A673 (cell line): Measurements from ENCODE around the gene NSG2. TPM values are rescaled to one million over a fixed set of nuclear protein-coding genes. Genes with fewer than 3 reads are reported as not detected.
"Not testable (repeated sequence)": the region's sequence is repeated elsewhere in the genome, so short reads cannot be mapped to it uniquely, and the experiment has no call there.

Source experiments
- BruUV-seq: library from RNA; stranded (reverse); fragments of 400-500 nt; replicated peaks from 2 replicates; lab custom pipeline; 2021; lab: Mats Ljungman, UMichigan
- CTCF ChIA-PET: fragments of 300-600 bp; sonication (Branson Sonifier 250); formaldehyde crosslinking; loops from one replicate; lab custom pipeline; 2022; ENCODE audit warnings: antibody characterized with exemption; lab: Charles Lee
- POLR2A ChIA-PET: fragments of 300-600 bp; sonication (Branson Sonifier 250); formaldehyde crosslinking; loops from one replicate; lab custom pipeline; 2022; ENCODE audit warnings: antibody characterized with exemption; ENCODE audit not compliant: low non-redundant PET; lab: Charles Lee
- DNase-seq: peaks from one replicate; pipeline ENCODE4 v3.0.0-alpha.2; 2015; ENCODE audit warnings: low spot score
- H3K27ac ChIP-seq: fragments of 200-600 bp; sonication (generic); 2 replicates; pipeline ENCODE4 v1.5.1; 2016; ENCODE audit warnings: mixed run types, low read depth, mild to moderate bottlenecking, mixed read lengths, antibody characterized with exemption, low read length; ENCODE audit not compliant: poor library complexity, severe bottlenecking
- H3K27me3 ChIP-seq: fragments of 200-600 bp; sonication (generic); replicated peaks from 2 replicates; pipeline ENCODE4 v1.6.1; 2017; ENCODE audit warnings: mixed run types, low read depth, mild to moderate bottlenecking, mixed read lengths, antibody characterized with exemption, low read length; ENCODE audit not compliant: insufficient read depth, poor library complexity
- H3K36me3 ChIP-seq: fragments of 200-600 bp; sonication (generic); 2 replicates; pipeline ENCODE4 v1.6.1; 2016; ENCODE audit warnings: mixed run types, mild to moderate bottlenecking, mixed read lengths, antibody characterized with exemption, low read length; ENCODE audit not compliant: insufficient read depth, poor library complexity, severe bottlenecking
- H3K4me1 ChIP-seq: fragments of 200-600 bp; sonication (generic); 2 replicates; pipeline ENCODE4 v1.6.1; 2017; ENCODE audit warnings: mixed run types, mild to moderate bottlenecking, mixed read lengths, antibody characterized with exemption, low read length; ENCODE audit not compliant: insufficient read depth, poor library complexity, severe bottlenecking
- H3K4me3 ChIP-seq: fragments of 200-600 bp; sonication (generic); 2 replicates; pipeline ENCODE4 v1.5.1; 2016; ENCODE audit warnings: low read depth, mixed run types, mild to moderate bottlenecking, mixed read lengths, low read length; ENCODE audit not compliant: poor library complexity, severe bottlenecking
- H3K9me3 ChIP-seq: fragments of 200-600 bp; sonication (generic); 2 replicates; pipeline ENCODE4 v1.6.1; 2016; ENCODE audit warnings: mixed run types, low read depth, mild to moderate bottlenecking, mixed read lengths, antibody characterized with exemption, low read length; ENCODE audit not compliant: poor library complexity, severe bottlenecking
- EZH2 ChIP-seq: fragments of 200-600 bp; sonication (generic); IDR thresholded peaks from 2 replicates; pipeline ENCODE4 v1.6.1; 2017; ENCODE audit warnings: borderline replicate concordance, low read depth, mild to moderate bottlenecking, mixed read lengths, antibody characterized with exemption, low read length; ENCODE audit not compliant: poor library complexity, severe bottlenecking
- intact Hi-C: fragments of 100-400 bp; cut with micrococcal nuclease; formaldehyde crosslinking; loops from one replicate; pipeline ENCODE4 v1.10.0; 2022; ENCODE audit not compliant: unreplicated experiment
- total RNA-seq: library from RNA; stranded (reverse); gene quantifications from 2 replicates; pipeline ENCODE4 v1.2.3, GENCODE V29; 2021
- TF ChIP-seq, protein P1 (sequence below): fragments of 300-800, 200-600 bp; sonication (generic); conservative IDR thresholded peaks from 2 replicates; pipeline ENCODE4 v1.5.1; 2017; ENCODE audit warnings: low read depth, mild to moderate bottlenecking, antibody characterized with exemption, low read length, moderate library complexity, mixed read lengths

NSG2 gene
- total RNA-seq, 1 experiment from 2014 or later = 0.60 TPM

DNA sequence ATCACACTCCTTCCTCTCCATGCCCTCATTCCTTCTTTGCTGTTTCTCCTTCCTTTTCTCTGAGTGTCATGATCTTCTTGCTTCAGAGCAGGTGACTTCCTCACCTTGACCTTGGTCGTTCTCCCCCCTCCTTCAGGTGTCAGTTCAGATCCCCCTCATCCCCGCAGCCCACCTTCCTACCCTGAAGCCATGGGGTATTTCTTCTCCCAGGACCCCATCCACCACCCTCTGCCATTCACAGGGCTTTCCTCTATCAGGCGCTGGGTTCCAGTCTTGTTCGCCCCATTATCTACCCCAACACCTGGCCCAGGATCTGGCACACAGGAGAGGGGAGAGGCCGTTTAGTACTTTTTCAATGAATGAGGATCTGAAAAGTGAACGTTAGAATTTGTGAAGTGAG lies 101.0 kb downstream of the NSG2 start:
- Histone ChIP-seq H3K4me1 (no peaks in the 10 kb centered on the region), H3K36me3 (no peaks in the 10 kb centered on the region), H3K27ac (no peak overlapping the region), H3K27me3 (no peaks in the 10 kb centered on the region), H3K4me3 (no peak overlapping the region), H3K9me3 (no peaks in the 10 kb centered on the region)
- ChIA-PET POLR2A (no interaction called here), CTCF (no interaction called here)
- no TSS peak for BruUV-seq
- intact Hi-C loops = no loop called here
- no peak for DNase-seq
- TF ChIP-seq, protein P1, sequence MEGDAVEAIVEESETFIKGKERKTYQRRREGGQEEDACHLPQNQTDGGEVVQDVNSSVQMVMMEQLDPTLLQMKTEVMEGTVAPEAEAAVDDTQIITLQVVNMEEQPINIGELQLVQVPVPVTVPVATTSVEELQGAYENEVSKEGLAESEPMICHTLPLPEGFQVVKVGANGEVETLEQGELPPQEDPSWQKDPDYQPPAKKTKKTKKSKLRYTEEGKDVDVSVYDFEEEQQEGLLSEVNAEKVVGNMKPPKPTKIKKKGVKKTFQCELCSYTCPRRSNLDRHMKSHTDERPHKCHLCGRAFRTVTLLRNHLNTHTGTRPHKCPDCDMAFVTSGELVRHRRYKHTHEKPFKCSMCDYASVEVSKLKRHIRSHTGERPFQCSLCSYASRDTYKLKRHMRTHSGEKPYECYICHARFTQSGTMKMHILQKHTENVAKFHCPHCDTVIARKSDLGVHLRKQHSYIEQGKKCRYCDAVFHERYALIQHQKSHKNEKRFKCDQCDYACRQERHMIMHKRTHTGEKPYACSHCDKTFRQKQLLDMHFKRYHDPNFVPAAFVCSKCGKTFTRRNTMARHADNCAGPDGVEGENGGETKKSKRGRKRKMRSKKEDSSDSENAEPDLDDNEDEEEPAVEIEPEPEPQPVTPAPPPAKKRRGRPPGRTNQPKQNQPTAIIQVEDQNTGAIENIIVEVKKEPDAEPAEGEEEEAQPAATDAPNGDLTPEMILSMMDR = no peak
- no peak for TF ChIP-seq EZH2

DNA sequence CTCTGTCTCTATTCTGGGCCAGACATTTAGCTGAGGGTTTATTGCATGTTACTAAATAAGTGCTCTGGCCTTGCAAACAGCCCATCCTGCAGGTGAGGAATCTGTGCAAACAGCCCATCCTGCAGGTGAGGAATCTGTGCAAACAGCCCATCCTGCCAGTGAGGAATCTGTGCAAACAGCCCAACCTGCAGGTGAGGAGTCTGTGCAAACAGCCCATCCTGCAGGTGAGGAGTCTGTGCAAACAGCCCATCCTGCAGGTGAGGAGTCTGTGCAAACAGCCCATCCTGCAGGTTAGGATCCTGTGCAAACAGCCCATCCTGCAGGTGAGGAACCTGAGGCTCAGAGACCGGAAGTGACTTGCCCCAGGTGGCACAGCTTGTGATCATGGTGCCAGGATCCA lies 101.5 kb downstream of the NSG2 start:
- POLR2A ChIA-PET, DNase-seq, CTCF ChIA-PET, H3K27me3 ChIP-seq, H3K4me3 ChIP-seq, intact Hi-C loops, H3K27ac ChIP-seq, BruUV-seq, H3K36me3 ChIP-seq, H3K4me1 ChIP-seq, H3K9me3 ChIP-seq: not testable (repeated sequence)

DNA sequence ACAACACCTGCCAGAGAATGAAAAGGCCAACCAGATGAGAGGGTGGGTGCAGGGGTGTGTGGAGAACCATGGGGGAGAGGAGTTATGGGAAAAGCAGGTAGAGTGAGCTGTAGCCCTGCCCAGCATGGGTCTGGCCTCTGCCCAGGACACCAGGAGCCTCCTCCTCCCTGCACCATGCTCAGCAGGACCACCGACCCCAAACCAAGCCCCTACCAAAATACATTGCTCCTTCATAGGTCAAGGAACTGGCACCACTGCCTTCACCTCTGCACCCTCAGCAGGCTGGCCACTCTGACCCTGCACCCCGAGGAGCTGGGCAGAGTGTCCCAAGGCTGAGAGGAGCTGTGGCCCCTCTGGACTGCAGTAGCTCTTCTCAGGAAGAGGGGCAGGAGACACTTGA lies 102.0 kb downstream of the NSG2 start:
- CTCF ChIA-PET = no interaction called here
- intact Hi-C loops = no loop called here
- H3K4me3 ChIP-seq = no peak overlapping the region

DNA sequence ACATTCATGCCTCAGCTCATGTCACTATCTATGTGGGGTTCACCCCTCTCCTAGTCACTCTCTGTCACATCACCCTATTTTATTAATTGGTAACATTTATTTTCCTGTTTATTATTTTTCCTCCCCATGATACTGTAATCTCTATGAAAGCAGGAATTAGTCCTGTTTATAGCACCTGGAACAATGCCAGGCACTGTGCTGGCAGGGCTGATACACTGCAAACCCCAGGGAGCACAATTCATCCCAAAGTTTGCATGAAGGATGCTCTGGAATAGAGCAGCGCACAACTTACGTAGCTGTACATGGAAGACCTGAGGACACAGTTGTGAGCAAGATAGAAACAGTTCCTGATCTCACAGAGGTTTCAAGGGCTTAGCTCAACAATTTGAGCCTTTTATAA lies 103.2 kb downstream of the NSG2 start:
- intact Hi-C loops = no loop called here
- POLR2A ChIA-PET = no interaction called here
- Histone ChIP-seq H3K27ac (no peak overlapping the region), H3K4me1 (no peaks in the 10 kb centered on the region), H3K27me3 (no peaks in the 10 kb centered on the region), H3K9me3 (no peaks in the 10 kb centered on the region), H3K36me3 (no peaks in the 10 kb centered on the region), H3K4me3 (no peak overlapping the region)
- CTCF ChIA-PET = no interaction called here
- BruUV-seq = no TSS peak
- no peak for DNase-seq
- TF ChIP-seq EZH2 = no peak
- TF ChIP-seq, protein P1 = no peak

More for the DNA sequence above, 102.0 kb downstream of the NSG2 start:
- BruUV-seq = no TSS peak
- POLR2A ChIA-PET = no interaction called here
- DNase-seq = no peak
- Histone ChIP-seq H3K36me3 (no peaks in the 10 kb centered on the region), H3K9me3 (no peaks in the 10 kb centered on the region), H3K27ac (no peak overlapping the region), H3K27me3 (no peaks in the 10 kb centered on the region), H3K4me1 (no peaks in the 10 kb centered on the region)
- TF ChIP-seq EZH2 = no peak
- TF ChIP-seq, protein P1 = no peak
